Esophagus muscularis mucosa (tissue), 4 donors: Measurements from ENCODE around the gene CDCA5. TPM values are rescaled to one million over a fixed set of nuclear protein-coding genes. Genes with fewer than 3 reads are reported as not detected.

ENCODE experiments used
- DNase-seq: peaks from one replicate; pipeline ENCODE4 v3.0.0-alpha.2; 2017; ENCODE audit errors: extremely low spot score
- H3K27ac ChIP-seq, 4 donors: fragments of 200-600 bp; sonication (generic); replicated peaks in 1 of 4; 1 replicate in 3 of 4; 2 replicates in 1 of 4; pipeline ENCODE4 v1.5.1; 2016 to 2019; ENCODE audit warnings: mild to moderate bottlenecking in 1 of 4
- H3K27me3 ChIP-seq, 4 donors: fragments of 200-600 bp; sonication (generic); one replicate each; pipeline versions ENCODE4 v1.5.1 to v1.6.0; 2016 to 2019
- H3K36me3 ChIP-seq, 4 donors: fragments of 200-600 bp; sonication (generic); one replicate each; pipeline ENCODE4 v1.5.1; 2016 to 2019
- H3K4me1 ChIP-seq, 4 donors: fragments of 200-600 bp; sonication (generic); one replicate each; pipeline ENCODE4 v1.5.1; 2016 to 2019
- H3K4me3 ChIP-seq, 4 donors: fragments of 200-600 bp; sonication (generic); 1 replicate in 2 of 4; 2 replicates in 2 of 4; pipeline ENCODE4 v1.5.1; 2016 to 2019; ENCODE audit warnings: mild to moderate bottlenecking in 4 of 4, moderate library complexity in 1 of 4
- H3K9me3 ChIP-seq, 4 donors: fragments of 200-600 bp; sonication (generic); 1 replicate in 3 of 4; 2 replicates in 1 of 4; pipeline ENCODE4 v1.5.1; 2016 to 2019
- EP300 ChIP-seq: sonication (generic); formaldehyde crosslinking; IDR thresholded peaks from one replicate; pipeline ENCODE4 v1.6.1; 2017; ENCODE audit warnings: antibody characterized with exemption
- POLR2A ChIP-seq: fragments of 450-650 bp; IDR thresholded peaks from one replicate; pipeline ENCODE4 v1.6.1; 2017; ENCODE audit warnings: antibody characterized with exemption, moderate library complexity, mild to moderate bottlenecking, low read depth
- POLR2AphosphoS5 ChIP-seq, 2 donors: sonication (generic); formaldehyde crosslinking; IDR thresholded peaks; one replicate each; pipeline ENCODE4 v1.6.1; 2017; ENCODE audit warnings: antibody characterized with exemption in 2 of 2
- WGBS: methylation state at CpG from one replicate; pipeline ENCODE4 v1.1.5; 2018; 5-methylcytosine and 5-hydroxymethylcytosine counted together
- intact Hi-C: fragments of 100-400 bp; cut with DNase I; formaldehyde crosslinking; loops from one replicate; pipeline ENCODE4 v1.15.1; 2023
- total RNA-seq, 4 donors: library from RNA; depleted of rRNA; stranded (reverse); fragments of >200 nt; gene quantifications; one replicate each; pipeline versions ENCODE4 v1.1.0 to v1.2.1, GENCODE V29; 2016
- TF ChIP-seq, protein P1 (sequence below), 3 experiments: fragments of 200-600 bp in 2 of 3; fragments of 450-650 bp in 1 of 3; sonication (generic) in 2 of 3; IDR thresholded peaks; one replicate each; pipeline ENCODE4 v1.5.1; 2017 to 2019; ENCODE audit warnings: antibody characterized with exemption in 3 of 3, mild to moderate bottlenecking in 2 of 3, moderate library complexity in 1 of 3

The CDCA5 gene
- total RNA-seq, 4 donors from 2014 or later, result 0.33 to 1.1 (median 0.38) TPM

GRCh38 chr11:65057526-65057925 is 26.3 kb downstream of the CDCA5 start:
- intact Hi-C loops, result no loop called here
- Histone ChIP-seq H3K36me3 (no peaks in the 10 kb centered on the region), H3K4me1 (no peaks in the 10 kb centered on the region), H3K4me3 (no peak overlapping the region), H3K27me3 (peaks cover 0 to 11% (median 0%) of the 10 kb centered on the region in 4 donors), H3K27ac (no peak overlapping the region), H3K9me3 (no peaks in the 10 kb centered on the region)
- TF ChIP-seq EP300 (no peak), POLR2AphosphoS5 (IDR thresholded peaks at IDR 0.05) (no peak), POLR2A (no peak)
- TF ChIP-seq, protein P1, sequence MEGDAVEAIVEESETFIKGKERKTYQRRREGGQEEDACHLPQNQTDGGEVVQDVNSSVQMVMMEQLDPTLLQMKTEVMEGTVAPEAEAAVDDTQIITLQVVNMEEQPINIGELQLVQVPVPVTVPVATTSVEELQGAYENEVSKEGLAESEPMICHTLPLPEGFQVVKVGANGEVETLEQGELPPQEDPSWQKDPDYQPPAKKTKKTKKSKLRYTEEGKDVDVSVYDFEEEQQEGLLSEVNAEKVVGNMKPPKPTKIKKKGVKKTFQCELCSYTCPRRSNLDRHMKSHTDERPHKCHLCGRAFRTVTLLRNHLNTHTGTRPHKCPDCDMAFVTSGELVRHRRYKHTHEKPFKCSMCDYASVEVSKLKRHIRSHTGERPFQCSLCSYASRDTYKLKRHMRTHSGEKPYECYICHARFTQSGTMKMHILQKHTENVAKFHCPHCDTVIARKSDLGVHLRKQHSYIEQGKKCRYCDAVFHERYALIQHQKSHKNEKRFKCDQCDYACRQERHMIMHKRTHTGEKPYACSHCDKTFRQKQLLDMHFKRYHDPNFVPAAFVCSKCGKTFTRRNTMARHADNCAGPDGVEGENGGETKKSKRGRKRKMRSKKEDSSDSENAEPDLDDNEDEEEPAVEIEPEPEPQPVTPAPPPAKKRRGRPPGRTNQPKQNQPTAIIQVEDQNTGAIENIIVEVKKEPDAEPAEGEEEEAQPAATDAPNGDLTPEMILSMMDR (IDR thresholded peaks at IDR 0.05), result no peak
- DNase-seq, result no peak
- 100% methylated on average over 6 of the region's 7 CpGs for WGBS

- WGBS, result 93% methylated on average over 6 of the region's 6 CpGs
- intact Hi-C loops, result no loop called here
- H3K27me3 ChIP-seq, result peaks cover 0 to 11% (median 0%) of the 10 kb centered on the region in 4 donors
- no peak overlapping the region for H3K27ac ChIP-seq
- H3K4me3 ChIP-seq, result no peak overlapping the region
- TF ChIP-seq EP300 (no peak), POLR2A (no peak), POLR2AphosphoS5 (IDR thresholded peaks at IDR 0.05) (no peak)
- TF ChIP-seq, protein P1 (IDR thresholded peaks at IDR 0.05), result no peak
- no peaks in the 10 kb centered on the region for H3K4me1 ChIP-seq
- H3K9me3 ChIP-seq, result no peaks in the 10 kb centered on the region
- no peak for DNase-seq
- no peaks in the 10 kb centered on the region for H3K36me3 ChIP-seq
These were observed 26.8 kb downstream of the CDCA5 start for GRCh38 chr11:65056999-65057398.

DNA sequence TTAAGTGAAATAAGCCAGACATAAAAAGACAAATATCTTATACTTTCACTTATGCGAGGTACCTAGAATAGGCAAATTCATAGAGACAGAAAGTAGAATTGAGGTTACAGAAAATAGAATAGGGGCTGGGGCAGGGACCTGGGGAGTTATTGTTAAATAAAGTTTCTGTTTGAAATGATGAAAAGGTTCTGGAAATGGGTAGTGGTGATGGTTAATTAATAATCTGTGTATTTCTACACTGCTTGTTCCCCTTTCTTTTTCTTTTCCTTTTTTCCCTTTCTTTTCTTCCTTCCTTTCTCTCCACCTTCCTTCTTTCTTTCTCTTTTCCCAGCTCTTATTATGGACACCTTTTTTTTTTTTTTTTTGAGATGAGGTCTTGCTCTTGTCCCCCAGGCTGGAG is 28.3 kb downstream of the CDCA5 start:
- Histone ChIP-seq H3K27ac (no peak overlapping the region), H3K4me1 (no peaks in the 10 kb centered on the region), H3K4me3 (no peak overlapping the region), H3K36me3 (no peaks in the 10 kb centered on the region), H3K9me3 (no peaks in the 10 kb centered on the region), H3K27me3 (peaks cover 0 to 11% (median 0%) of the 10 kb centered on the region in 4 donors)
- intact Hi-C loops, result no loop called here
- DNase-seq, result no peak
- WGBS, result 87% methylated on average over 1 of the region's 1 CpG
- no peak for TF ChIP-seq POLR2A
- no peak for TF ChIP-seq POLR2AphosphoS5 (IDR thresholded peaks at IDR 0.05)
- TF ChIP-seq, protein P1 (IDR thresholded peaks at IDR 0.05), result no peak
- TF ChIP-seq EP300, result no peak

- DNase-seq, result no peak
- TF ChIP-seq, protein P1 (IDR thresholded peaks at IDR 0.05), result no peak
- no peak for TF ChIP-seq POLR2A
- no peak for TF ChIP-seq EP300
- TF ChIP-seq POLR2AphosphoS5 (IDR thresholded peaks at IDR 0.05), result no peak
- intact Hi-C loops, result no loop called here
- Histone ChIP-seq H3K9me3 (no peaks in the 10 kb centered on the region), H3K4me3 (no peak overlapping the region), H3K36me3 (no peaks in the 10 kb centered on the region), H3K4me1 (no peaks in the 10 kb centered on the region), H3K27ac (no peak overlapping the region), H3K27me3 (peaks cover 0 to 11% (median 0%) of the 10 kb centered on the region in 4 donors)
- WGBS, result 44% methylated on average over 8 of the region's 8 CpGs
These were observed 29.9 kb downstream of the CDCA5 start for GRCh38 chr11:65053827-65054508.
